SH-SY5Y (cell line): ENCODE results near the gene TGFBR3L.

ENCODE experiments used
- GATA2 ChIP-seq: IDR thresholded peaks from 2 replicates; pipeline ENCODE4 v1.6.1; 2011; ENCODE audit warnings: mild to moderate bottlenecking, low read depth, low read length
- GATA3 ChIP-seq: IDR thresholded peaks from 2 replicates; pipeline ENCODE4 v1.6.1; 2011; ENCODE audit warnings: low read depth, mild to moderate bottlenecking, low read length, moderate library complexity

DNA sequence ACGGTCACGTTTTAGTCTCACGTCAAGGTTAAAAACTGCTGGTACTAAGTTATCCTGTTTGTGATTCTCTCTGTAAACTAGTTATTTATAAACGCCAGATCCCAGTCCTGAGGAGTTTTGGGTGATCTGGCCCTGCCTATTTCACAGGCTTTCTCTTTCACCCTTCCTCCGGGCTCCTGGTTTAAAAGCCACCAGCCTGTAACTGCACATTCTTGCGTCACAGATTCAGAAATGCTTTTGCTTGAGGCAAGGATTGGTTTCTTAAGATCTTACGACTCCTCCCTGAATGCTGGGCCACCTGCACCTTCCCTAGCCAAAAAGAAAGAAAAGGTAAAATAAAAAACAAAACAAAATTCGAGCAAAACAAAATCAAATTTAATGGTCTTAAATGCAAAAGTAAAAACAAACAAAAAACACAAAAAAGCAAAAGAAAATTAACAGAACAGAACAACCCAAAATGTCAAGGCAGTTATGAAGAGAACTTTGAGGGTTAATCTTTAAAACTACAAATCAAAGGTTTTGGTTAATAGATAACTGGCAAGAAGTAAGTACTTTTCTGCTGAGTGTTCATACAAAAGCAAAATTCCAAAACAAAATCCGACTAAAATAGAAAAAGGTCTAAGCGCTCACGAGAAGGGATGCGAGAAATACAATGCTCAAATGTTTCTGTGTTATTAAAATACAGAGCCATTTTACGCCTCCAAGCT lies 47.4 kb downstream of the TGFBR3L start:
- no peak for TF ChIP-seq GATA3
- no peak for TF ChIP-seq GATA2
